ENCODE measurements around the gene WDFY4.

WDFY4 gene

GRCh38 chr10:48890888-48891850, 206.5 kb downstream of the WDFY4 start:
- no peak for DNase-seq

- peak; percentile 60 for DNase-seq
Observed at GRCh38 chr10:48894911-48895802, 210.5 kb downstream of the WDFY4 start.

- no peak for DNase-seq
Observed at GRCh38 chr10:48895803-48896195, 211.1 kb downstream of the WDFY4 start.

- DNase-seq: no peak
Observed at GRCh38 chr10:48896756-48897440, 212.2 kb downstream of the WDFY4 start.

- DNase-seq: no peak
Observed at GRCh38 chr10:48897441-48897790, 212.7 kb downstream of the WDFY4 start.

- DNase-seq: no peak
Observed at GRCh38 chr10:48898426-48898825, 213.8 kb downstream of the WDFY4 start.

GRCh38 chr10:48899781-48900180, 215.1 kb downstream of the WDFY4 start:
- DNase-seq: no peak

- DNase-seq: peak; percentile 59
Observed at GRCh38 chr10:48900371-48900801, 215.7 kb downstream of the WDFY4 start.

GRCh38 chr10:48901319-48901718, 216.6 kb downstream of the WDFY4 start:
- no peak for DNase-seq

GRCh38 chr10:48902096-48902495, 217.4 kb downstream of the WDFY4 start:
- DNase-seq: no peak

- DNase-seq: no peak
Observed at GRCh38 chr10:48903151-48903550, 218.5 kb downstream of the WDFY4 start.

GRCh38 chr10:48904861-48905260, 220.2 kb downstream of the WDFY4 start:
- DNase-seq: no peak

- DNase-seq: no peak
Observed at GRCh38 chr10:48905311-48905710, 220.6 kb downstream of the WDFY4 start.

- no peak for DNase-seq
Observed at GRCh38 chr10:48906841-48907240, 222.2 kb downstream of the WDFY4 start.

- no peak for DNase-seq
Observed at GRCh38 chr10:48907730-48908129, 223.1 kb downstream of the WDFY4 start.

- no peak for DNase-seq
Observed at GRCh38 chr10:48910548-48910947, 225.9 kb downstream of the WDFY4 start.

- no peak for DNase-seq
Observed at GRCh38 chr10:48913674-48914073, 229.0 kb downstream of the WDFY4 start.

GRCh38 chr10:48923748-48924147, 239.1 kb downstream of the WDFY4 start:
- DNase-seq: no peak

GRCh38 chr10:48924988-48925387, 240.3 kb downstream of the WDFY4 start:
- DNase-seq: no peak

- no peak for DNase-seq
Observed at GRCh38 chr10:48926255-48926654, 241.6 kb downstream of the WDFY4 start.

GRCh38 chr10:48926764-48927540, 242.3 kb downstream of the WDFY4 start:
- DNase-seq: no peak

- DNase-seq: no peak
Observed at GRCh38 chr10:48929413-48929990, 244.8 kb downstream of the WDFY4 start.

Data from right hindlimb (tissue), 1 donor.